Fibroblast of lung (primary cell): ENCODE measurements around the gene PHLDB3.

ENCODE experiments used
- CTCF ChIP-seq, 2 donors: IDR thresholded peaks in 1 of 2; conservative IDR thresholded peaks in 1 of 2; 1 replicate in 1 of 2; 2 replicates in 1 of 2; pipeline ENCODE4 v1.5.1; 2011 to 2012; ENCODE audit warnings: low read length in 2 of 2, control low read depth in 1 of 2, inconsistent platforms in 1 of 2, low read depth in 1 of 2, mild to moderate bottlenecking in 1 of 2
- EZH2 ChIP-seq: IDR thresholded peaks from 2 replicates; pipeline ENCODE4 v1.5.1; 2012; ENCODE audit warnings: low read length, control low read depth, mild to moderate bottlenecking; ENCODE audit errors: missing control alignments

GRCh38 chr19:43476606-43477005, 27.9 kb downstream of the PHLDB3 start:
- TF ChIP-seq CTCF (conservative IDR thresholded peaks at IDR 0.05 in 1 of 2, IDR thresholded peaks at IDR 0.05 in 1 of 2; ENCODE audit: low read depth in 1 of 2, low read length in 2 of 2), result no peak
- TF ChIP-seq EZH2, result no peak
